PC-3 (cell line): ENCODE data around the gene CCDC192. TPM values are rescaled to one million over a fixed set of nuclear protein-coding genes. Genes with fewer than 3 reads are reported as not detected.
"Not testable (repeated sequence)": the region's sequence is repeated elsewhere in the genome, so short reads cannot be mapped to it uniquely, and the experiment has no call there.

Source experiments
- ATAC-seq: fragments of 200-7000 bp; cut with Tn5 transposase; 2 replicates; pipeline ENCODE4 v1.9.1; 2020; ENCODE audit warnings: mild to moderate bottlenecking, moderate library complexity
- BruUV-seq: library from RNA; stranded (reverse); fragments of 400-500 nt; replicated peaks from 2 replicates; lab custom pipeline; 2021; lab: Mats Ljungman, UMichigan
- CTCF ChIA-PET: fragments of 300-600 bp; sonication (Branson Sonifier 250); formaldehyde crosslinking; loops from one replicate; lab custom pipeline; 2022; ENCODE audit warnings: antibody characterized with exemption; lab: Charles Lee
- POLR2A ChIA-PET: fragments of 300-600 bp; sonication (Branson Sonifier 250); formaldehyde crosslinking; loops from one replicate; lab custom pipeline; 2022; ENCODE audit warnings: antibody characterized with exemption; ENCODE audit not compliant: unreplicated experiment; lab: Charles Lee
- DNase-seq: peaks from one replicate; pipeline ENCODE4 v3.0.0-alpha.2; 2015
- H2AFZ ChIP-seq: fragments of 300-600 bp; sonication (generic); 2 replicates; pipeline ENCODE4 v1.6.0; 2016; ENCODE audit warnings: antibody characterized with exemption, low read length
- H3F3A ChIP-seq: fragments of 300-600 bp; sonication (generic); one replicate; pipeline ENCODE4 v1.6.0; 2017; ENCODE audit warnings: antibody characterized with exemption, low read length, control low read depth, mild to moderate bottlenecking; ENCODE audit not compliant: unreplicated experiment
- H3K27ac ChIP-seq: fragments of 300-600 bp; sonication (generic); 2 replicates; pipeline ENCODE4 v1.5.1; 2016; ENCODE audit warnings: mild to moderate bottlenecking, low read length
- H3K27me3 ChIP-seq: fragments of 300-600 bp; sonication (generic); 2 replicates; pipeline ENCODE4 v1.6.1; 2016; ENCODE audit warnings: low read length, mixed read lengths
- H3K36me3 ChIP-seq: fragments of 300-600 bp; sonication (generic); 2 replicates; pipeline ENCODE4 v1.6.1; 2016; ENCODE audit warnings: low read depth, mixed run types, low read length, mixed read lengths
- H3K4me1 ChIP-seq: fragments of 300-600 bp; sonication (generic); 2 replicates; pipeline ENCODE4 v1.5.1; 2016; ENCODE audit warnings: low read length; ENCODE audit not compliant: insufficient read depth
- H3K4me2 ChIP-seq: fragments of 300-600 bp; sonication (generic); 2 replicates; pipeline ENCODE4 v1.6.0; 2016; ENCODE audit warnings: low read length
- H3K4me3 ChIP-seq: fragments of 300-600 bp; sonication (generic); 2 replicates; pipeline ENCODE4 v1.5.1; 2016; ENCODE audit warnings: mild to moderate bottlenecking, low read length, mixed read lengths
- H3K79me2 ChIP-seq: fragments of 300-600 bp; sonication (generic); 2 replicates; pipeline ENCODE4 v1.6.1; 2017; ENCODE audit warnings: low read length, mixed read lengths
- H3K9ac ChIP-seq: fragments of 300-600 bp; sonication (generic); 2 replicates; pipeline ENCODE4 v1.6.0; 2016; ENCODE audit warnings: mild to moderate bottlenecking, low read length
- H3K9me2 ChIP-seq: fragments of 300-600 bp; sonication (generic); replicated peaks from 2 replicates; pipeline ENCODE4 v1.6.1; 2016; ENCODE audit warnings: mixed run types, low read length, mixed read lengths
- H3K9me3 ChIP-seq: fragments of 300-600 bp; sonication (generic); 2 replicates; pipeline ENCODE4 v1.6.1; 2016; ENCODE audit warnings: low read length, mixed read lengths
- H4K20me1 ChIP-seq: fragments of 300-600 bp; sonication (generic); 2 replicates; pipeline ENCODE4 v1.6.1; 2016; ENCODE audit warnings: low read length, mixed read lengths
- EZH2 ChIP-seq: fragments of 300-600 bp; sonication (generic); IDR thresholded peaks from one replicate; pipeline ENCODE4 v1.6.1; 2017; ENCODE audit warnings: antibody characterized with exemption, mild to moderate bottlenecking, low read length; ENCODE audit not compliant: unreplicated experiment
- EZH2phosphoT487 ChIP-seq: fragments of 300-600 bp; sonication (generic); IDR thresholded peaks from 2 replicates; pipeline ENCODE4 v1.6.1; 2018; ENCODE audit warnings: mild to moderate bottlenecking, antibody characterized with exemption, low read length, borderline replicate concordance
- intact Hi-C: fragments of 100-400 bp; cut with micrococcal nuclease; formaldehyde crosslinking; loops from 2 replicates; pipeline ENCODE4 v1.9.0; 2023
- total RNA-seq: library from RNA; depleted of rRNA; stranded (reverse); fragments of >200 nt; gene quantifications from 2 replicates; pipeline ENCODE4 v1.2.3, GENCODE V29; 2014
- TF ChIP-seq, protein P1 (sequence below): fragments of 300-600 bp; sonication (generic); conservative IDR thresholded peaks from 2 replicates; pipeline ENCODE4 v1.5.1; 2017; ENCODE audit warnings: antibody characterized with exemption, low read depth, mild to moderate bottlenecking, low read length

Gene CCDC192
- total RNA-seq, 1 experiment from 2014 or later, result not detected

DNA sequence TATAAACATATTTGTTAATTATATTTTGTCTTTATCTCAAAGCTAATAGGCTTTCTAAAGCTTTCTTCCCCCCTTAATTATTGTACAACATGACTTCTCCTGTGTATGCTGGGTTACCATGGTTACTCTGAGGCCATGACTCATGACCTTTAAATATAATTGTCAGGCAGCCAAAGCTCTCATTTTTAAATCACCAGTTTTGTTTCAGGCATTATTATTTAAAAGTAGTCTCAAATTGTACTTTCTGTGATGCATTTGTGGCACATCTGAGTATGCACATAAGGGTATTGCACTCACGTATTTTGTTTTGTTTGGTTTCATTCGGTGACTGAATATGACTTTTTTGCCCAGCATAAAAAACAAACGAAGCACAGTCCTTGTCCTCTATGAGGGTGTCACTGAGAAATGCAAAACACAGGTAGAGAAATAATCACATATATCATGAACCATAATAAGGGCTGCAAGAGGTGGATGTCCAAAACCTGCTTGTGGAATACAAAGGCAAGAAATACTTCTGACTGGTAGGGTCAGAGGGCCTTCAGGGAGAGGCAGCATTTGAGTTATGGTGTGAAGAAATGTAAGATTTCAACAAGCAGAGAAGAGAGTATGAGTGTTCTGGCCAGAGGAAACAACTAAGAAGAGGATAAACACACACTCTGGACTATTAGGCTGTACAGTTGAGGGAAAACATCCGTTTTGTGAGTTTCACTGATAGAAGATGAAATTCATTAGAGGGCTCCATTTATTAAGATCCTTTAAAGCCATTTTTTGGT lies 2.1 kb downstream of the CCDC192 start:
- intact Hi-C loops, result no loop called here
- Histone ChIP-seq H3K79me2 (no peaks in the 10 kb centered on the region), H3K9me3 (no peaks in the 10 kb centered on the region), H3K4me3 (no peak overlapping the region), H3K27ac (no peak overlapping the region), H4K20me1 (no peaks in the 10 kb centered on the region), H2AFZ (no peak overlapping the region), H3K9ac (no peak overlapping the region), H3K27me3 (peaks cover 45% of the 10 kb centered on the region), H3K9me2 (no peaks in the 10 kb centered on the region), H3K4me2 (peak overlapping the region; percentile 30), H3K36me3 (no peaks in the 10 kb centered on the region), H3F3A (no peaks in the 10 kb centered on the region), H3K4me1 (peaks cover 8% of the 10 kb centered on the region; the same call in 1 of the 2 replicates)
- ChIA-PET CTCF (interaction anchor here (0.6 kb wide), 1 partner anchor 1354 kb away, joined by 4 read pairs; no protein-coding TSS in a partner anchor), POLR2A (no interaction called here)
- no peak for TF ChIP-seq EZH2
- TF ChIP-seq, protein P1, sequence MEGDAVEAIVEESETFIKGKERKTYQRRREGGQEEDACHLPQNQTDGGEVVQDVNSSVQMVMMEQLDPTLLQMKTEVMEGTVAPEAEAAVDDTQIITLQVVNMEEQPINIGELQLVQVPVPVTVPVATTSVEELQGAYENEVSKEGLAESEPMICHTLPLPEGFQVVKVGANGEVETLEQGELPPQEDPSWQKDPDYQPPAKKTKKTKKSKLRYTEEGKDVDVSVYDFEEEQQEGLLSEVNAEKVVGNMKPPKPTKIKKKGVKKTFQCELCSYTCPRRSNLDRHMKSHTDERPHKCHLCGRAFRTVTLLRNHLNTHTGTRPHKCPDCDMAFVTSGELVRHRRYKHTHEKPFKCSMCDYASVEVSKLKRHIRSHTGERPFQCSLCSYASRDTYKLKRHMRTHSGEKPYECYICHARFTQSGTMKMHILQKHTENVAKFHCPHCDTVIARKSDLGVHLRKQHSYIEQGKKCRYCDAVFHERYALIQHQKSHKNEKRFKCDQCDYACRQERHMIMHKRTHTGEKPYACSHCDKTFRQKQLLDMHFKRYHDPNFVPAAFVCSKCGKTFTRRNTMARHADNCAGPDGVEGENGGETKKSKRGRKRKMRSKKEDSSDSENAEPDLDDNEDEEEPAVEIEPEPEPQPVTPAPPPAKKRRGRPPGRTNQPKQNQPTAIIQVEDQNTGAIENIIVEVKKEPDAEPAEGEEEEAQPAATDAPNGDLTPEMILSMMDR, result no peak
- no peak for TF ChIP-seq EZH2phosphoT487
- ATAC-seq (peak; percentile 57), DNase-seq (peak; percentile 66)
- BruUV-seq, result no TSS peak

DNA sequence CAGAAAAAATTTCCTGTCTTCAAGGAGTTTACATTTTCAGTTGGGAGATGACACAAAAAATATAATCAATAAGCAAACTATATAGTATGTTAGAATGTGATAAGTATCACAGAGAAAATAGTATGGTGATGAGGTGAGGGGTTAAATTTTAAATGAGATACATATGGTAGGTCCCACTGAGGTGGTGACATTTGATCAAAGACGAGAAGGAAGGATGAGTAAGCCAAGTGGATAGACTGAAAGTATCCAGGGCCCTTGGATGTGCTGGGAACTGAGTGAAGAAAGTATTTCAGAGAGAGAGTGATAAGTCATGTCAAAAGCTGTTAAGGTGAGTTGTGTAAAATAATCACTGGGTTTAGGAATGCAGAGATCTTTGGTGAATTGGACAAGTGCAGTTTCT lies 3.5 kb downstream of the CCDC192 start:
- Histone ChIP-seq H3K4me1 (peaks cover 8% of the 10 kb centered on the region; the same call in 1 of the 2 replicates), H3K79me2 (no peaks in the 10 kb centered on the region), H3K36me3 (no peaks in the 10 kb centered on the region), H3K4me3 (no peak overlapping the region), H2AFZ (no peak overlapping the region), H4K20me1 (no peaks in the 10 kb centered on the region), H3K9me3 (no peaks in the 10 kb centered on the region), H3F3A (no peaks in the 10 kb centered on the region), H3K4me2 (no peak overlapping the region), H3K9ac (no peak overlapping the region), H3K27ac (no peak overlapping the region), H3K27me3 (peaks cover 47% of the 10 kb centered on the region), H3K9me2 (no peaks in the 10 kb centered on the region)
- no peak for DNase-seq
- intact Hi-C loops, result no loop called here
- ChIA-PET CTCF (no interaction called here), POLR2A (no interaction called here)
- no peak for ATAC-seq
- no TSS peak for BruUV-seq
- TF ChIP-seq EZH2phosphoT487, result no peak

DNA sequence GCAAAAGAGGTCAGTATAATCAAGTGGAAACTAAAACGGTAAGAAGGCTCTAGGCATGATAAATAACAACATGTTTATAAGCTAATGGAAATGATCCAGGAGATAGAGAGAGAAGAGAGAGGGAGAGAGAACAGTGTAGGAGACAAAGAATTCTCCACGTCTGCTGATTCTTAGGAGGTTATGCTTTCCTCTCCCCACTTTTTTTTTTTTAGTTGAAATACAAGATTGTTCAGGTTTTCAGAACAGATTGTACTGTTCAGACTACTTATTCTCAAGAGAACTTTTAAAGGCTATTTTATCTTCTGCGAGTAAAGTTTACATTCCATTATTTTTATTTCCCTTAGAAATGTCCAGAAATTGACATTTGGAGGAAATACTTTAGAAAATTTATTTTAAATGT lies 4.0 kb downstream of the CCDC192 start:
- Histone ChIP-seq H3K9me3 (no peaks in the 10 kb centered on the region), H3K4me2 (no peak overlapping the region), H2AFZ (no peak overlapping the region), H3K9me2 (no peaks in the 10 kb centered on the region), H3K36me3 (no peaks in the 10 kb centered on the region), H3K4me3 (no peak overlapping the region), H3K4me1 (peaks cover 8% of the 10 kb centered on the region; the same call in 1 of the 2 replicates), H3K79me2 (no peaks in the 10 kb centered on the region), H3F3A (no peaks in the 10 kb centered on the region), H3K27ac (no peak overlapping the region), H3K9ac (no peak overlapping the region), H4K20me1 (no peaks in the 10 kb centered on the region), H3K27me3 (peaks cover 52% of the 10 kb centered on the region)
- intact Hi-C loops, result no loop called here
- POLR2A ChIA-PET, result no interaction called here
- TF ChIP-seq, protein P1, result no peak
- TF ChIP-seq EZH2 (no peak), EZH2phosphoT487 (no peak)
- CTCF ChIA-PET, result no interaction called here
- ATAC-seq (no peak), DNase-seq (no peak)
- BruUV-seq, result no TSS peak

DNA sequence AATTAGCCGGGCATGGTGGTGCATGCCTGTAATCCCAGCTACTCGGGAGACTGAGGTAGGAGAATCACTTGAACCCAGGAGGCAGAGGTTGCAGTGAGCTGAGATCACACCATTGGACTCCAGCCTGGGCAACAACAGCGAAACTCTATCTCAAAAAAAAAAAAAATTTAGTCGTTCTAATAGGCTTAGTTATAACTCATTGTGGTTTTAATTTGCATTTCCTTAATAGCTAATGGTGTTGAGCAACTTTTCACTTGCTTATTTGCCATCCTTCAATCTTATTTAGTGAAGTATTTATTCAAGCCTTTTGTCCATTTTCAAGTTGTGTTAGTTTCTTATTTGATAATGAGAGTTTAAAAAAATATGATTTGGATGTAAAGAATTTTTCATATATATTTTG lies 9.9 kb downstream of the CCDC192 start:
- H3K27ac ChIP-seq, H2AFZ ChIP-seq, H3K9ac ChIP-seq, intact Hi-C loops, H3K4me2 ChIP-seq, H3K4me3 ChIP-seq, H4K20me1 ChIP-seq, H3F3A ChIP-seq, DNase-seq, ATAC-seq, H3K4me1 ChIP-seq, H3K36me3 ChIP-seq, CTCF ChIA-PET, H3K9me2 ChIP-seq, BruUV-seq, H3K79me2 ChIP-seq, H3K9me3 ChIP-seq: not testable (repeated sequence)
- POLR2A ChIA-PET, result interaction anchor here (0.6 kb wide), 2 partner anchors 164 to 1164 kb away, joined by 5 to 8 read pairs; no protein-coding TSS in a partner anchor
- peaks cover 59% of the 10 kb centered on the region for H3K27me3 ChIP-seq
